ENCODE measurements around the gene TPMT. TPM values are rescaled to one million over a fixed set of nuclear protein-coding genes. Genes with fewer than 3 reads are reported as not detected.
"Not testable (repeated sequence)": the region's sequence is repeated elsewhere in the genome, so short reads cannot be mapped to it uniquely, and the experiment has no call there.

Gene TPMT
- total RNA-seq, 3 donors from 2014 or later: 5.6 to 10.2 (median 8.9) TPM

DNA sequence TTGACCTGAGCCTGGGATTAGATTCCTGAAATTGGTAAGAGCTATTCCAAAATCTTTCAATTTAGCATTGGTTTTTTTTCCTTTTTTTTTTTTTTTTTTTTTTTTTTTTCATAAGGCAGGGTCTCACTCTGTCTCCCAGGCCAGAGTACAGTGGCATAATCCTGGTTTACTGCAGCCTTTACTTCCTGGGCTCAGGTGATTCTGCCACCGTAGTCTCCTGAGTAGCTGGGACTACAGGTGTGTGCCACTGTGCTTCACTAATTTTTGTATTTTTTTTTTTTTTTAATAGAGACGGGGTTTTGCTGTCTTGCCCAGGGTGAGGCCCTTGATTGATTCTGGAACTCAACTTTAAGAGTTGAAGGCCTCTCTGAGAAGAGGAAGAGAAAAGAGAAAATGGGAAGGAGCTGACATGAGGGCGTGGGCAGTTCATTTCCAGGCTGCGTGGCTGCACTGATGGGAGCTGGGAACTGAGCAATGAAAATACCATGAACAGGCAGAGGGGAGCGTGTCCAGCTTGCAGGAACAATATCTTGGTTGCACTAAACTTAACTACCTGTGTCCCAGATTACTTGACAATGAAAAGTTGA lies 25.0 kb upstream of the TPMT start:
- intact Hi-C loops (cut with DNase I; ENCODE audit: low total_unique reads): no loop called here
- no peaks in the 10 kb centered on the region for H3K9me3 ChIP-seq
- DNase-seq (ENCODE audit: low spot score in 2 of 2): no peak
- H3K4me1 ChIP-seq: no peaks in the 10 kb centered on the region
- TF ChIP-seq POLR2A (IDR thresholded peaks at IDR 0.05) (no peak), POLR2AphosphoS5 (IDR thresholded peaks at IDR 0.05) (no peak)
- TF ChIP-seq, protein P1, sequence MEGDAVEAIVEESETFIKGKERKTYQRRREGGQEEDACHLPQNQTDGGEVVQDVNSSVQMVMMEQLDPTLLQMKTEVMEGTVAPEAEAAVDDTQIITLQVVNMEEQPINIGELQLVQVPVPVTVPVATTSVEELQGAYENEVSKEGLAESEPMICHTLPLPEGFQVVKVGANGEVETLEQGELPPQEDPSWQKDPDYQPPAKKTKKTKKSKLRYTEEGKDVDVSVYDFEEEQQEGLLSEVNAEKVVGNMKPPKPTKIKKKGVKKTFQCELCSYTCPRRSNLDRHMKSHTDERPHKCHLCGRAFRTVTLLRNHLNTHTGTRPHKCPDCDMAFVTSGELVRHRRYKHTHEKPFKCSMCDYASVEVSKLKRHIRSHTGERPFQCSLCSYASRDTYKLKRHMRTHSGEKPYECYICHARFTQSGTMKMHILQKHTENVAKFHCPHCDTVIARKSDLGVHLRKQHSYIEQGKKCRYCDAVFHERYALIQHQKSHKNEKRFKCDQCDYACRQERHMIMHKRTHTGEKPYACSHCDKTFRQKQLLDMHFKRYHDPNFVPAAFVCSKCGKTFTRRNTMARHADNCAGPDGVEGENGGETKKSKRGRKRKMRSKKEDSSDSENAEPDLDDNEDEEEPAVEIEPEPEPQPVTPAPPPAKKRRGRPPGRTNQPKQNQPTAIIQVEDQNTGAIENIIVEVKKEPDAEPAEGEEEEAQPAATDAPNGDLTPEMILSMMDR (IDR thresholded peaks at IDR 0.05): no peak
- no peak overlapping the region for H3K4me3 ChIP-seq
- H3K27me3 ChIP-seq: no peaks in the 10 kb centered on the region
- no peaks in the 10 kb centered on the region for H3K36me3 ChIP-seq
- no peak overlapping the region for H3K27ac ChIP-seq

DNA sequence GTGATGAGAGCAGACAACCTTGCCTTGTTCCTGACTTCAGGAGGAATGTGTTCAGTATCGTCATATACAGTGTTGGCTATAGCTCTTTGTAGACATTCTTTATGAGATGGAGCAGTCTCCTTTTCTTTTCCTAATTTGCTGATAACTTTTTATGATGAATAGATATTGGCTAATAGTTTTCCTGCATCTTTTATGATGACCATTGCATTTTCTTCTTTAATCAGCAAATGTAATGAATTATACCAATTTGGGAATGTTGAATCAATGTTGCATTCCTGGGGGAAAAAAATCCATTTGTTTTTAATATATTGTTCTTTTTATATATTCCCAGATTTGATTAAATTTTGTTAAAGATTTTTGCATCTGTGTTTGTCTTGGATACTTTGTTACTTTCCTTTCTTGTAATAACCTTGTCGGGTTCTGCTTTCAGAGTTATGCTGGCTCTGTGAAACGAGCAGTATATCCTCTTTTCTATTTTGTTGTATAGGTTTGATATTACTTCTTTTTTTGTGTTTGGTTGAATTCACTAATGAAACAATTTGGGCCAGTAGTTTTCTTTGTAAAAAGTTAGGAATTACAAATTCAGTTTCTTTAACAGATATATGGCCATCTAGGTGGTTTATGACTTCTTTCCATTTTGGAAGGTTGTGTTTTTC lies 24.2 kb upstream of the TPMT start:
- no peak overlapping the region for H3K27ac ChIP-seq

DNA sequence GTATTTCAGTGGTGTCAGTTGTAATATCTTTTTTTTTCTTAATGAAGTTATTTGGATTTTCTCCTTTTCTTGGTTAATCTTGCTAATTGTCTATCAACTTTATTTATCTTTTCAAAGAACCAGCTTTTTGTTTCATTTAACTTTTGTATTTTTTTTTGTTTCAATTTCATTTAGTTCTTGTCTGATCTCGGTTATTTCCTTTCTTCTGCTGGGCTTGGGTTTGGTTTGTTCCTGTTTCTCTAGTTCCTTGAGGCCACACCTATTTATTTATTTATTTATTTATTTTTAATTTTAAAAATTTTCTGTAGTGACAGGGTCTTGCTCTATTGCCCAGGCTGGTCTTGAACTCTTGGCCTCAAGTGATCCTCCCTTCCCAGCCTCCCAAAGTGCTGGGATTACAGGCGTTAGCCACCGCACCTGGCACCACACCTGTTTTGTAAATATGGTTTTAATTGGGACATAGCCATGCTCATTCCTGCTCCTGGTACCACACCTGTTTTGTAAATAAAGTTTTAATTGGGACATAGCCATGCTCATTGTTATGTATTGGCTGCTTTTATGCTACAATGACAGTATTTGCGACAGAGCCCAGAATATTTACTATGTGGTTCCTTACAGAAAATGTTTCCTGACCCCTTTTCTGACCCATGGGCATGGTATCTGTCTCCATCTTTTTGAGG lies 22.5 kb upstream of the TPMT start:
- H3K36me3 ChIP-seq: no peaks in the 10 kb centered on the region
- no peak overlapping the region for H3K4me3 ChIP-seq
- H3K27me3 ChIP-seq: no peaks in the 10 kb centered on the region
- intact Hi-C loops (cut with DNase I; ENCODE audit: low total_unique reads): no loop called here
- no peak for DNase-seq (ENCODE audit: low spot score in 2 of 2)
- no peaks in the 10 kb centered on the region for H3K4me1 ChIP-seq
- no peak overlapping the region for H3K27ac ChIP-seq
- TF ChIP-seq, protein P1 (IDR thresholded peaks at IDR 0.05): no peak
- TF ChIP-seq POLR2AphosphoS5 (IDR thresholded peaks at IDR 0.05) (no peak), POLR2A (IDR thresholded peaks at IDR 0.05) (no peak)
- H3K9me3 ChIP-seq: no peaks in the 10 kb centered on the region

More for the DNA sequence above, 24.2 kb upstream of the TPMT start:
- Histone ChIP-seq H3K4me3 (no peak overlapping the region), H3K4me1 (no peaks in the 10 kb centered on the region), H3K27me3 (no peaks in the 10 kb centered on the region), H3K9me3 (no peaks in the 10 kb centered on the region), H3K36me3 (no peaks in the 10 kb centered on the region)
- TF ChIP-seq POLR2A (IDR thresholded peaks at IDR 0.05) (no peak), POLR2AphosphoS5 (IDR thresholded peaks at IDR 0.05) (no peak)
- TF ChIP-seq, protein P1 (IDR thresholded peaks at IDR 0.05): no peak
- DNase-seq (ENCODE audit: low spot score in 2 of 2): no peak
- intact Hi-C loops (cut with DNase I; ENCODE audit: low total_unique reads): no loop called here

DNA sequence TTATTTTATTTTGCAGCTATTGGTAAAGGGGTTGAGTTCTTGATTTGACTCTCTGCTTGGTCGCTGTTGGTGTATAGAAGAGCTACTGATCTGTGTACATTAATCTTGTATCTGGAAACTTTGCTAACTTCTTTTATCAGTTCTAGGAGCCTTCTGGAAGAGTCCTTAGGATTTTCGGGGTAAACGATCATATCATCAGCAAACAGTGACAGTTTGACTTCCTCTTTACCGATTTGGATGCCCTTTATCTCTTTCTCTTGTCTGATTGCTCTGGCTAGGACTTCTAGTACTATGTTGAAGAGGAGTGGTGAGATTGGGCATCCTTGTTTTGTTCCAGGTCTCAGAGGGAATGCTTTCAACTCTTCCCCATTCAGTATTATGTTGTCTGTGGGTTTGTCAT lies 21.3 kb upstream of the TPMT start:
- not testable (repeated sequence) for DNase-seq (ENCODE audit: low spot score in 2 of 2)

DNA sequence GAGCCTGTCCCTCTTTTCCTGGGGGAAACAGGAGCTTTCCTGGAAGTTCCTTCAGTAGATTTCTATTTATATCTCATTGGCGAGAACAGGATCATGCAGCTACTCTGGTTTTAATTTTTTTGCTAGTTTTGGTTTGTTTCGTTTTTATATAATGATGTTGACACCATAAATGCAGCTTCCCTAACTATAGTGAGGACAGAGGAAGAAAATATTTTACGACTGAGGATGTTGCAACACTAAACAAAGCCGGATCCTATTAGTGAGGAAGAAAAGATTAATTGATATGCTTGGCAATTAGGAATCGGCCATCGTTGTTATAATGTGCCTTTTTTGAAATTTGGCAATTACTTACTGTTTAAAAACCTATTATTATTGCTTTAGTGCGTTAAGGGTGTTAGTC lies 17.0 kb upstream of the TPMT start:
- H3K36me3 ChIP-seq: no peaks in the 10 kb centered on the region
- peak overlapping the region in 1 of 2 donors; percentile 23 for H3K27ac ChIP-seq
- H3K4me3 ChIP-seq: no peak overlapping the region
- no peak for DNase-seq (ENCODE audit: low spot score in 2 of 2)
- H3K27me3 ChIP-seq: no peaks in the 10 kb centered on the region
- H3K9me3 ChIP-seq: peaks cover 0 to 4% of the 10 kb centered on the region in 2 donors
- H3K4me1 ChIP-seq: no peaks in the 10 kb centered on the region
- intact Hi-C loops (cut with DNase I; ENCODE audit: low total_unique reads): no loop called here
- TF ChIP-seq, protein P1 (IDR thresholded peaks at IDR 0.05): no peak
- TF ChIP-seq POLR2AphosphoS5 (IDR thresholded peaks at IDR 0.05): no peak
- no peak for TF ChIP-seq POLR2A (IDR thresholded peaks at IDR 0.05)

More for the DNA sequence above, 21.3 kb upstream of the TPMT start:
- intact Hi-C loops (cut with DNase I; ENCODE audit: low total_unique reads); H3K36me3 ChIP-seq; H3K4me3 ChIP-seq; H3K27ac ChIP-seq; H3K9me3 ChIP-seq; H3K27me3 ChIP-seq; H3K4me1 ChIP-seq: not testable (repeated sequence)

All from breast epithelium (tissue), 4 donors.